Measurements from ENCODE around the gene PRPH2.

GRCh38 chr6:42758756-42759430, 36.5 kb upstream of the PRPH2 start:
- TF ChIP-seq CTCF (conservative IDR thresholded peaks at IDR 0.05; ENCODE audit: low read length) = no peak
- no peak for TF ChIP-seq EZH2phosphoT487 (IDR thresholded peaks at IDR 0.05; ENCODE audit: borderline replicate concordance, low read depth, low read length)

All from OCI-LY7 (cell line).